GM18508 (cell line): ENCODE data around the gene FTL.
"Not testable (repeated sequence)": the region's sequence is repeated elsewhere in the genome, so short reads cannot be mapped to it uniquely, and the experiment has no call there.

Experiments used
- ATAC-seq: cut with Tn5 transposase; IDR thresholded peaks from one replicate; pipeline ENCODE4 v1.9.1; 2021; ENCODE audit warnings: moderate number of reproducible peaks; ENCODE audit not compliant: insufficient read depth, unreplicated experiment

FTL gene

GRCh38 chr19:48965040-48965805 is at the start of gene FTL:
FTL (plus strand) TSS chr19:48965309; CDS start chr19:48965508, 199 bp downstream.
- no peak for ATAC-seq

GRCh38 chr19:48915757-48916156 is 49.4 kb upstream of the FTL start:
- ATAC-seq, result no peak

GRCh38 chr19:48918071-48918470 is 47.0 kb upstream of the FTL start:
- ATAC-seq, result no peak

- no peak for ATAC-seq
Measured at GRCh38 chr19:48918801-48919247, 46.3 kb upstream of the FTL start.

GRCh38 chr19:48919271-48919670 is 45.8 kb upstream of the FTL start:
- not testable (repeated sequence) for ATAC-seq

- ATAC-seq, result no peak
Measured at GRCh38 chr19:48920949-48921348, 44.2 kb upstream of the FTL start.

GRCh38 chr19:48921721-48922500 is 43.2 kb upstream of the FTL start:
- ATAC-seq, result no peak

- ATAC-seq, result no peak
Measured at GRCh38 chr19:48922548-48923490, 42.3 kb upstream of the FTL start.

GRCh38 chr19:48925240-48925843 is 39.8 kb upstream of the FTL start:
- no peak for ATAC-seq

- not testable (repeated sequence) for ATAC-seq
Measured at GRCh38 chr19:48925890-48926289, 39.2 kb upstream of the FTL start.

GRCh38 chr19:48926909-48927308 is 38.2 kb upstream of the FTL start:
- no peak for ATAC-seq

GRCh38 chr19:48927692-48928091 is 37.4 kb upstream of the FTL start:
- not testable (repeated sequence) for ATAC-seq

GRCh38 chr19:48928164-48929025 is 36.7 kb upstream of the FTL start:
- ATAC-seq, result no peak

GRCh38 chr19:48933382-48933932 is 31.7 kb upstream of the FTL start, which contains the start of gene DHDH:
DHDH (plus strand) TSS chr19:48933699; CDS start chr19:48933722, 23 bp downstream.
- ATAC-seq, result no peak

- ATAC-seq, result no peak
Measured at GRCh38 chr19:48934837-48935236, 30.3 kb upstream of the FTL start.

- ATAC-seq, result no peak
Measured at GRCh38 chr19:48935864-48936263, 29.2 kb upstream of the FTL start.

- ATAC-seq, result no peak
Measured at GRCh38 chr19:48938256-48938655, 26.9 kb upstream of the FTL start.

- ATAC-seq, result no peak
Measured at GRCh38 chr19:48940902-48941301, 24.2 kb upstream of the FTL start.

- ATAC-seq, result no peak
Measured at GRCh38 chr19:48943081-48943480, 22.0 kb upstream of the FTL start.
